HepG2 (cell line): ENCODE results near the gene GNG5. TPM values are rescaled to one million over a fixed set of nuclear protein-coding genes. Genes with fewer than 3 reads are reported as not detected.

Source experiments
- AGO2 ChIP-seq: fragments of 200-400 bp; formaldehyde crosslinking; optimal IDR thresholded peaks from 2 replicates; pipeline ENCODE3; 2017; ENCODE audit warnings: mild to moderate bottlenecking, low read depth, low read length, moderate library complexity
- FOSL2 ChIP-seq: sonication (generic); formaldehyde crosslinking; IDR thresholded peaks from 2 replicates; pipeline ENCODE4 v1.4.0; 2020; ENCODE audit warnings: missing genetic modification reagents
- FOXP4 ChIP-seq: sonication (generic); formaldehyde crosslinking; IDR thresholded peaks from 2 replicates; pipeline ENCODE4 v1.4.0; 2020; ENCODE audit warnings: missing genetic modification reagents
- GRHL1 ChIP-seq: sonication (generic); formaldehyde crosslinking; conservative IDR thresholded peaks from 2 replicates; pipeline ENCODE4 v1.8.0; 2022; ENCODE audit warnings: missing genetic modification reagents
- HNF4G ChIP-seq, 2 experiments: sonication (generic) in 1 of 2; formaldehyde crosslinking in 1 of 2; IDR thresholded peaks; 2 replicates each; pipeline versions ENCODE4 v1.4.0 to v1.6.1; 2011 to 2020; ENCODE audit warnings: borderline replicate concordance in 2 of 2, low read depth in 2 of 2, mild to moderate bottlenecking in 2 of 2, low read length in 1 of 2, missing genetic modification reagents in 1 of 2, moderate library complexity in 1 of 2
- JUNB ChIP-seq: sonication (generic); formaldehyde crosslinking; IDR thresholded peaks from 2 replicates; pipeline ENCODE4 v1.8.0; 2022; ENCODE audit warnings: missing genetic modification reagents, mild to moderate bottlenecking, borderline replicate concordance
- KLF12 ChIP-seq: sonication (generic); formaldehyde crosslinking; IDR thresholded peaks from 2 replicates; pipeline ENCODE4 v1.4.0; 2020; ENCODE audit warnings: missing genetic modification reagents, borderline replicate concordance
- KMT2A ChIP-seq: sonication (generic); formaldehyde crosslinking; IDR thresholded peaks from 2 replicates; pipeline ENCODE4 v1.4.0; 2020; ENCODE audit warnings: missing genetic modification reagents
- MIER2 ChIP-seq: IDR thresholded peaks from 2 replicates; pipeline ENCODE4 v1.6.1; 2016; ENCODE audit warnings: missing biosample characterization, missing genetic modification reagents
- MXI1 ChIP-seq: IDR thresholded peaks from 3 replicates; pipeline ENCODE4 v1.6.1; 2012; ENCODE audit warnings: low read depth, low read length, inconsistent platforms, borderline replicate concordance
- MYPOP ChIP-seq: sonication (generic); formaldehyde crosslinking; IDR thresholded peaks from 2 replicates; pipeline ENCODE4 v1.8.1; 2023; ENCODE audit warnings: mild to moderate bottlenecking, moderate library complexity, missing genetic modification reagents
- NR2F2 ChIP-seq: IDR thresholded peaks from 2 replicates; pipeline ENCODE4 v1.6.1; 2012; ENCODE audit warnings: low read depth, inconsistent platforms, borderline replicate concordance
- PAF1 ChIP-seq: IDR thresholded peaks from 2 replicates; pipeline ENCODE4 v1.6.1; 2016; ENCODE audit warnings: missing genetic modification reagents, missing compliant biosample characterization
- PAX8 ChIP-seq: sonication (generic); formaldehyde crosslinking; IDR thresholded peaks from 2 replicates; pipeline ENCODE4 v1.8.0; 2022; ENCODE audit warnings: mild to moderate bottlenecking, missing genetic modification reagents, borderline replicate concordance
- POLR2A ChIP-seq, 2 experiments: IDR thresholded peaks; 2 replicates each; pipeline ENCODE4 v1.6.1; 2011; ENCODE audit warnings: low read depth in 2 of 2, low read length in 2 of 2, mild to moderate bottlenecking in 1 of 2, moderate library complexity in 1 of 2; ENCODE audit not compliant: insufficient read depth in 1 of 2
- RARG ChIP-seq: sonication (generic); formaldehyde crosslinking; IDR thresholded peaks from 2 replicates; pipeline ENCODE4 v1.4.0; 2020; ENCODE audit warnings: low read depth, mild to moderate bottlenecking, missing genetic modification reagents
- TGIF2 ChIP-seq: IDR thresholded peaks from 2 replicates; pipeline ENCODE4 v1.6.1; 2016; ENCODE audit warnings: control low read depth, missing compliant biosample characterization
- TMF1 ChIP-seq: sonication (generic); formaldehyde crosslinking; IDR thresholded peaks from 2 replicates; pipeline ENCODE4 v1.8.1; 2022; ENCODE audit warnings: low read depth, missing genetic modification reagents
- ZMYM2 ChIP-seq: sonication (generic); formaldehyde crosslinking; IDR thresholded peaks from 2 replicates; pipeline ENCODE4 v1.8.0; 2022; ENCODE audit warnings: mild to moderate bottlenecking, missing genetic modification reagents
- ZNF24 ChIP-seq: fragments of 450-650 bp; IDR thresholded peaks from 2 replicates; pipeline ENCODE4 v1.6.1; 2017; ENCODE audit warnings: antibody characterized with exemption, mild to moderate bottlenecking
- ZNF383 ChIP-seq: sonication (generic); formaldehyde crosslinking; IDR thresholded peaks from 2 replicates; pipeline ENCODE4 v1.4.0; 2020; ENCODE audit warnings: missing genetic modification reagents, mild to moderate bottlenecking, borderline replicate concordance
- ZNF564 ChIP-seq: sonication (generic); formaldehyde crosslinking; IDR thresholded peaks from 2 replicates; pipeline ENCODE4 v1.8.1; 2023; ENCODE audit warnings: mild to moderate bottlenecking, missing genetic modification reagents
- ZNF570 ChIP-seq: sonication (generic); formaldehyde crosslinking; IDR thresholded peaks from 2 replicates; pipeline ENCODE4 v1.4.0; 2020; ENCODE audit warnings: mild to moderate bottlenecking, missing genetic modification reagents, borderline replicate concordance
- ZNF713 ChIP-seq: sonication (generic); formaldehyde crosslinking; IDR thresholded peaks from 2 replicates; pipeline ENCODE4 v1.4.0; 2020; ENCODE audit warnings: mild to moderate bottlenecking, missing genetic modification reagents
- ZNF737 ChIP-seq: sonication (generic); formaldehyde crosslinking; IDR thresholded peaks from 2 replicates; pipeline ENCODE4 v1.5.0; 2020; ENCODE audit warnings: missing genetic modification reagents, mild to moderate bottlenecking, borderline replicate concordance
- ZSCAN31 ChIP-seq: sonication (generic); formaldehyde crosslinking; IDR thresholded peaks from 2 replicates; pipeline ENCODE4 v1.5.0; 2020; ENCODE audit warnings: low read depth, mild to moderate bottlenecking, missing genetic modification reagents
- polyA plus RNA-seq, 8 experiments: library from polyadenylated mRNA; depleted of rRNA in 3 of 8; stranded (reverse) in 7 of 8; unstranded in 1 of 8; fragments of >200 nt; fragmentation: Illumina TruSeq in 4 of 8; extraction: Trizol in 4 of 8; gene quantifications; 2 replicates each; pipeline versions ENCODE4 v1.2.1 to v1.2.3, GENCODE V29; 2011 to 2016; ENCODE audit warnings: low read depth in 4 of 8, missing spikeins in 1 of 8, mixed read lengths in 1 of 8; ENCODE audit not compliant: insufficient read depth in 1 of 8
- total RNA-seq, 5 experiments: library from RNA; depleted of rRNA; stranded (reverse); fragments of >200 nt; fragmentation: Illumina TruSeq; extraction: Trizol; gene quantifications; 2 replicates each; pipeline ENCODE4 v1.2.3, GENCODE V29; 2016; ENCODE audit warnings: low read depth in 1 of 5

The GNG5 gene
- total and polyA plus RNA-seq, 2 of the 13 experiments (the other 11 are each of a cell fraction or from before 2014, with no cell fraction given) = 103 to 137 TPM

- TF ChIP-seq ZMYM2 = no peak
- TF ChIP-seq TGIF2 (CRISPR knock-in tag) = peak; percentile 55; the same call in 1 of the 2 replicates
- no peak for TF ChIP-seq MIER2 (CRISPR knock-in tag)
- no peak for TF ChIP-seq ZNF570 (CRISPR knock-in tag)
- TF ChIP-seq HNF4G (IDR thresholded peaks at IDR 0.05; ENCODE audit: borderline replicate concordance, low read depth, low read length) = no peak
- no peak for TF ChIP-seq HNF4G (CRISPR knock-in tag; IDR thresholded peaks at IDR 0.05; ENCODE audit: borderline replicate concordance, low read depth)
- TF ChIP-seq RARG = no peak
- no peak for TF ChIP-seq PAX8
- TF ChIP-seq FOSL2 (CRISPR knock-in tag) = peak; percentile 55
- peak; percentile 47; the same call in 1 of the 2 replicates for TF ChIP-seq FOXP4 (CRISPR knock-in tag)
- no peak for TF ChIP-seq ZNF564 (CRISPR knock-in tag)
- no peak for TF ChIP-seq ZNF383 (CRISPR knock-in tag)
- TF ChIP-seq POLR2A (IDR thresholded peaks at IDR 0.05; ENCODE audit: insufficient read depth in 1 of 2, low read depth in 2 of 2, low read length in 2 of 2) = peak in 1 of 2 experiments; percentile 82; a peak in 2 of 4 replicates
- TF ChIP-seq KMT2A (CRISPR knock-in tag) = peak; percentile 32; the same call in 1 of the 2 replicates
- no peak for TF ChIP-seq MXI1
- no peak for TF ChIP-seq ZSCAN31 (CRISPR knock-in tag)
- no peak for TF ChIP-seq ZNF713 (CRISPR knock-in tag)
- TF ChIP-seq ZNF24 = no peak
- TF ChIP-seq MYPOP (CRISPR knock-in tag) = peak; percentile 29; the same call in 1 of the 2 replicates
- TF ChIP-seq KLF12 (CRISPR knock-in tag) = no peak
- peak; percentile 33; the same call in 1 of the 2 replicates for TF ChIP-seq NR2F2
- TF ChIP-seq ZNF737 (CRISPR knock-in tag) = no peak
- TF ChIP-seq JUNB (CRISPR knock-in tag) = no peak
- no peak for TF ChIP-seq TMF1 (CRISPR knock-in tag)
- no peak for TF ChIP-seq GRHL1
- TF ChIP-seq PAF1 (CRISPR knock-in tag) = peak; percentile 96
- no peak for TF ChIP-seq AGO2
Observed at GRCh38 chr1:84504580-84505492, 1.5 kb downstream of the GNG5 start (continued).
